ENCODE results near the gene MRGPRF. TPM values are rescaled to one million over a fixed set of nuclear protein-coding genes. Genes with fewer than 3 reads are reported as not detected.

MRGPRF gene
- polyA plus RNA-seq, 1 donor from 2014 or later, result not detected

DNA sequence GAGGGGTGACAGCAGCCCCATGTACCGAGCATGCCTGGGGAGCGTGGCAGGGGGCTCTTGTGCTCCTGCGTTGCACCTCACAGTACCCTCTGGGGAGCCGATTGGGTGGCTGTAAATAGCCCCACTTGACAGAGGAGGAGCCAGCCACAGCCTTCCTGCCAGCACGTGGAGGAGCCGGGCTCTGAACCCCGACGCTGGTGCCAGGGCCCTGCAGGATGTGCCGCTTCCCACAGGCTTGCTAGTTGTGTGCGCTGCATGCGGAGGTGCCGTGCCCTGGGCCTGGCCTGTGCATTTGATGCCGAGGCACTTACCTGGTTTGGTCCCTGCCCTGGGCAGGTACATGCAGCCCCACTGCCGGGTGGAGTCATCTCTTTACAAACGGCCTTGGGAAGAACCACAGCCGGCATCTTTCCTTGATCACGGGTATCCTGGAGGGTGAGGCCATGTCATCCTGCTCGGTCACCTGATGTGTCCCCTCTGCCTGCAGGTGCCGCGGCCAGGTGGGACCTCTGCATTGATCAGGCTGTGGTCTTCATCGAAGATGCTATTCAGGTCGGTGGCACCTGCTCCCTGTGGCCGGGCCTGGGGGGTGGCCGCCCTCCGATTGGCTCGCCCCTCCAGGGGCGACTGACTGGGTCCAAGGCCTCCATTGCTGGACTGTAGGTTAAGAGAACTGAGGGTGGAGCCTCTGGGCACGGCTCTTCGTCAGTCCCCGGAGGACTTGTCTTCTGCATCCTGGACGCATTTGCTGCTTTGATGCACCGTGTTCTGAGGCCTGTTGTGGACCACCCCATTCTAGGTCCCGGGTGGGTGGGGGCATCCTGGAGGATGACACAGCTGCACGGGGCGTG is 40.7 kb upstream of the MRGPRF start:
- no peak overlapping the region for H3K4me2 ChIP-seq (ENCODE audit: low read length)
- no peaks in the 10 kb centered on the region for H4K20me1 ChIP-seq (ENCODE audit: insufficient read depth)
- no peaks in the 10 kb centered on the region for H3K9me3 ChIP-seq (ENCODE audit: low read length)
- H3K36me3 ChIP-seq (ENCODE audit: insufficient read depth, low read length), result no peaks in the 10 kb centered on the region
- no peak overlapping the region for H3K27ac ChIP-seq (ENCODE audit: low read length)
- no peak overlapping the region for H3K4me3 ChIP-seq (ENCODE audit: low read length)
- TF ChIP-seq RAD21 (conservative IDR thresholded peaks at IDR 0.05), result no peak
- TF ChIP-seq SMC3 (conservative IDR thresholded peaks at IDR 0.05; ENCODE audit: poor library complexity), result no peak
- no peak for TF ChIP-seq EP300 (conservative IDR thresholded peaks at IDR 0.05; ENCODE audit: poor library complexity, severe bottlenecking)
- TF ChIP-seq, protein P1, sequence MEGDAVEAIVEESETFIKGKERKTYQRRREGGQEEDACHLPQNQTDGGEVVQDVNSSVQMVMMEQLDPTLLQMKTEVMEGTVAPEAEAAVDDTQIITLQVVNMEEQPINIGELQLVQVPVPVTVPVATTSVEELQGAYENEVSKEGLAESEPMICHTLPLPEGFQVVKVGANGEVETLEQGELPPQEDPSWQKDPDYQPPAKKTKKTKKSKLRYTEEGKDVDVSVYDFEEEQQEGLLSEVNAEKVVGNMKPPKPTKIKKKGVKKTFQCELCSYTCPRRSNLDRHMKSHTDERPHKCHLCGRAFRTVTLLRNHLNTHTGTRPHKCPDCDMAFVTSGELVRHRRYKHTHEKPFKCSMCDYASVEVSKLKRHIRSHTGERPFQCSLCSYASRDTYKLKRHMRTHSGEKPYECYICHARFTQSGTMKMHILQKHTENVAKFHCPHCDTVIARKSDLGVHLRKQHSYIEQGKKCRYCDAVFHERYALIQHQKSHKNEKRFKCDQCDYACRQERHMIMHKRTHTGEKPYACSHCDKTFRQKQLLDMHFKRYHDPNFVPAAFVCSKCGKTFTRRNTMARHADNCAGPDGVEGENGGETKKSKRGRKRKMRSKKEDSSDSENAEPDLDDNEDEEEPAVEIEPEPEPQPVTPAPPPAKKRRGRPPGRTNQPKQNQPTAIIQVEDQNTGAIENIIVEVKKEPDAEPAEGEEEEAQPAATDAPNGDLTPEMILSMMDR (IDR thresholded peaks at IDR 0.05; ENCODE audit: poor library complexity, severe bottlenecking), result no peak
- no peak for TF ChIP-seq EZH2 (IDR thresholded peaks at IDR 0.05; ENCODE audit: borderline replicate concordance, insufficient read depth, low read length, poor library complexity, severe bottlenecking)
- TF ChIP-seq, protein P2, sequence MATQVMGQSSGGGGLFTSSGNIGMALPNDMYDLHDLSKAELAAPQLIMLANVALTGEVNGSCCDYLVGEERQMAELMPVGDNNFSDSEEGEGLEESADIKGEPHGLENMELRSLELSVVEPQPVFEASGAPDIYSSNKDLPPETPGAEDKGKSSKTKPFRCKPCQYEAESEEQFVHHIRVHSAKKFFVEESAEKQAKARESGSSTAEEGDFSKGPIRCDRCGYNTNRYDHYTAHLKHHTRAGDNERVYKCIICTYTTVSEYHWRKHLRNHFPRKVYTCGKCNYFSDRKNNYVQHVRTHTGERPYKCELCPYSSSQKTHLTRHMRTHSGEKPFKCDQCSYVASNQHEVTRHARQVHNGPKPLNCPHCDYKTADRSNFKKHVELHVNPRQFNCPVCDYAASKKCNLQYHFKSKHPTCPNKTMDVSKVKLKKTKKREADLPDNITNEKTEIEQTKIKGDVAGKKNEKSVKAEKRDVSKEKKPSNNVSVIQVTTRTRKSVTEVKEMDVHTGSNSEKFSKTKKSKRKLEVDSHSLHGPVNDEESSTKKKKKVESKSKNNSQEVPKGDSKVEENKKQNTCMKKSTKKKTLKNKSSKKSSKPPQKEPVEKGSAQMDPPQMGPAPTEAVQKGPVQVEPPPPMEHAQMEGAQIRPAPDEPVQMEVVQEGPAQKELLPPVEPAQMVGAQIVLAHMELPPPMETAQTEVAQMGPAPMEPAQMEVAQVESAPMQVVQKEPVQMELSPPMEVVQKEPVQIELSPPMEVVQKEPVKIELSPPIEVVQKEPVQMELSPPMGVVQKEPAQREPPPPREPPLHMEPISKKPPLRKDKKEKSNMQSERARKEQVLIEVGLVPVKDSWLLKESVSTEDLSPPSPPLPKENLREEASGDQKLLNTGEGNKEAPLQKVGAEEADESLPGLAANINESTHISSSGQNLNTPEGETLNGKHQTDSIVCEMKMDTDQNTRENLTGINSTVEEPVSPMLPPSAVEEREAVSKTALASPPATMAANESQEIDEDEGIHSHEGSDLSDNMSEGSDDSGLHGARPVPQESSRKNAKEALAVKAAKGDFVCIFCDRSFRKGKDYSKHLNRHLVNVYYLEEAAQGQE (IDR thresholded peaks at IDR 0.05; ENCODE audit: borderline replicate concordance), result no peak
- TF ChIP-seq MXI1 (conservative IDR thresholded peaks at IDR 0.05; ENCODE audit: poor library complexity, severe bottlenecking), result no peak
- H3K9me2 ChIP-seq (ENCODE audit: insufficient read depth, low read length), result no peaks in the 10 kb centered on the region
- no peak overlapping the region for H2AFZ ChIP-seq (ENCODE audit: low read depth, low read length)
- H3K79me2 ChIP-seq (replicated peaks; ENCODE audit: insufficient read depth, low read length), result peaks cover 6% of the 10 kb centered on the region
- H3K9ac ChIP-seq (ENCODE audit: low read length), result no peak overlapping the region
- H3K27me3 ChIP-seq (ENCODE audit: insufficient read depth, low read depth, low read length), result no peaks in the 10 kb centered on the region
- H3F3A ChIP-seq (ENCODE audit: insufficient read depth, low read length, poor library complexity, severe bottlenecking), result no peaks in the 10 kb centered on the region

DNA sequence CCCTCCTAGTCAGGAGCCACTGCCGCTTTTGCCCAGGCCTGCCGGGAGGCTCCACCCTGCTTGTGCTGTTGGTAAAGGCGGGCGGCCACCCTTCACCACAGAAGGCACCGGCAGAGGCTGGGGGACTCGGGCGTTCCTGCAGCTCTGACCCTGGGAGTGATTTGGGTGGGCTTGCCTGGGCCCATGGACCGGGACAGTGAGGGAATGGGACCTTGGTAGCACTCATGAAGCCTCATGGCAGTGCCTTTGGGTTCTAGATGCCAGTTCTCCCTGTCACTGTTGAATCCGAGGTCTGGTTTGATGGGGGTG is 40.1 kb upstream of the MRGPRF start:
- Histone ChIP-seq H4K20me1 (ENCODE audit: insufficient read depth) (no peaks in the 10 kb centered on the region), H3K36me3 (ENCODE audit: insufficient read depth, low read length) (no peaks in the 10 kb centered on the region), H3K9me2 (ENCODE audit: insufficient read depth, low read length) (no peaks in the 10 kb centered on the region), H3K4me2 (ENCODE audit: low read length) (no peak overlapping the region), H3K9me3 (ENCODE audit: low read length) (no peaks in the 10 kb centered on the region), H3K4me3 (ENCODE audit: low read length) (no peak overlapping the region), H3K79me2 (replicated peaks; ENCODE audit: insufficient read depth, low read length) (peaks cover 6% of the 10 kb centered on the region), H3F3A (ENCODE audit: insufficient read depth, low read length, poor library complexity, severe bottlenecking) (no peaks in the 10 kb centered on the region), H3K9ac (ENCODE audit: low read length) (no peak overlapping the region), H3K27me3 (ENCODE audit: insufficient read depth, low read depth, low read length) (no peaks in the 10 kb centered on the region), H3K27ac (ENCODE audit: low read length) (no peak overlapping the region), H2AFZ (ENCODE audit: low read depth, low read length) (no peak overlapping the region)
- TF ChIP-seq EP300 (conservative IDR thresholded peaks at IDR 0.05; ENCODE audit: poor library complexity, severe bottlenecking) (no peak), SMC3 (conservative IDR thresholded peaks at IDR 0.05; ENCODE audit: poor library complexity) (no peak), MXI1 (conservative IDR thresholded peaks at IDR 0.05; ENCODE audit: poor library complexity, severe bottlenecking) (no peak), TAF1 (IDR thresholded peaks at IDR 0.05; ENCODE audit: low read depth) (no peak), RAD21 (conservative IDR thresholded peaks at IDR 0.05) (no peak), POLR2AphosphoS5 (IDR thresholded peaks at IDR 0.05) (no peak), EZH2 (IDR thresholded peaks at IDR 0.05; ENCODE audit: borderline replicate concordance, insufficient read depth, low read length, poor library complexity, severe bottlenecking) (no peak)
- TF ChIP-seq, protein P2 (IDR thresholded peaks at IDR 0.05; ENCODE audit: borderline replicate concordance), result no peak
- TF ChIP-seq, protein P1 (IDR thresholded peaks at IDR 0.05; ENCODE audit: poor library complexity, severe bottlenecking), result no peak

Data from neural cell (in vitro differentiated cells).